ENCODE results near the gene ZBED1.
"Not testable (repeated sequence)": the region's sequence is repeated elsewhere in the genome, so short reads cannot be mapped to it uniquely, and the experiment has no call there.

The ZBED1 gene

DNA sequence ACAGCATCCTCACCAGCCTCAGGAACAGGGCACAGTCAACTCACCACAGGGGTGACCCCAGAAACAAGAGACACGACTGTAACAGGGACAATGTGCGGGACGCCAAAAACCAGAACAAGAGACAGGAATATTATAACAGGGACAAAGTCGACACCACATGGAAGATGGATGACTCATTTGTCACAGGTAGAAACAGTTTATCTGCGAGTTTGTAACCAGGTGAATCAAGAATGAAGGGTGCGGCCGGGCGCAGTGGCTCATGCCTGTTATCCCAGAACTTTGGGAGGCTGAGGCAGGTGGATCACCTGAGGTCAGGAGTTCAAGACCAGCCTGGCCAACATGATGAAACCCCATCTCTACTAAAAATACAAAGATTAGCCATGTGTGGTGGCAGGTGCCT lies 44.7 kb downstream of the ZBED1 start:
- not testable (repeated sequence) for DNase-seq (ENCODE audit: low spot score)

DNA sequence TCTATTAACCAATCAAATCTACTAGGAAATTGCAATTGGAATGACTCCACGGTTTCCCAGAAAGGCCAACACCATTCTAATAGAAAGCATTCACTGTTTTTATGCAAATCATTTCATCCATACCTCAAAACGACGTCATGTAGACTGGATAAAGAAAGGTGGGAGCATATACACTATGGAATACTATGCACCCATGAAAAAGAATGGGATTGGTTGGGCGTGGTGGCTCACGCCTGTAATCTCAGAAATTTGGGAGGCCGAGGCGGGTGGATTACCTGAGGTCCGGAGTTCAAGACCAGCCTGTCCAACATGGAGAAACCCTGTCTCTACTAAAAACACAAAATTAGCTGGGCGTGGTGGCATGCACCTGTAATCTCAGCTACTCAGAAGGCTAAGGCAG lies 46.2 kb downstream of the ZBED1 start:
- not testable (repeated sequence) for DNase-seq (ENCODE audit: low spot score)

DNA sequence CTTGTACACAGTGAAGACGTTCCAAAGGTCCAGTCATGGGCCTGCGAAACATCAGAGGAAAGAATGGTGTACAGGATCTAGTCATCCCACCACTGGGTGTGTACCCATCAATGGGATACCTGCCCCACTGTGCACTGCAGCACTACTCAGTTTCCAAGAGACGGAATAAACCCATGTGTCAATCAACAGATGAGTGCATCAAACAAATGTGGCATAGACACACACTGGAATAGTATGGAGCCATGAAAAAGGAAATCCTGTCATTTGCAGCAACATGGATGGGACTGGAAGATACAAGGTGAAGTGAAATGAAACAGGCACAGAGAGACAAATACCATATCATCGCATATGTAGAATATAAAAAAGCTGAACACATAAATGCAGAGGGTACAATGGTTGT lies 48.0 kb downstream of the ZBED1 start:
- no peak for DNase-seq (ENCODE audit: low spot score)

DNA sequence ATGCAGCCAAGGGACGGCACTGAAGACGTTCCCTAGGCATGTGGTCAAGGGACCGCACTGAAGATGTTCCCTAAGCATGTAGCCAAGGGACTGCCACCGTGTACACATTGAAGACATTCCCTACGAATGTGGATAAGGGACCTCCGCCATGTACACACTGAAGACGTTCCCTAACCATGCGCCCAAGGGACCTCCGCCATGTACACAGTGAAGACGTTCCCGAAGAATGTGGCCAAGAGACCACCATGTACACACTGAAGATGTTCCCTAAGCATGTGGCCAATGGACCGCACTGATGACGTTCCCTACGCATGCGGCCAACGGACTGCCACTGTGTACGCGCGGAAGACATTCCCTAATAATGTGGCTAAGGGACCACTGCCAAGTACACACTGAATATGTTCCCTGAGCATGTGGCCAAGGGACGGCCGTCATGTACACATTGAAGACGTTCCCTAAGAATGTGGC lies 48.4 kb downstream of the ZBED1 start:
- DNase-seq (ENCODE audit: low spot score): no peak

DNA sequence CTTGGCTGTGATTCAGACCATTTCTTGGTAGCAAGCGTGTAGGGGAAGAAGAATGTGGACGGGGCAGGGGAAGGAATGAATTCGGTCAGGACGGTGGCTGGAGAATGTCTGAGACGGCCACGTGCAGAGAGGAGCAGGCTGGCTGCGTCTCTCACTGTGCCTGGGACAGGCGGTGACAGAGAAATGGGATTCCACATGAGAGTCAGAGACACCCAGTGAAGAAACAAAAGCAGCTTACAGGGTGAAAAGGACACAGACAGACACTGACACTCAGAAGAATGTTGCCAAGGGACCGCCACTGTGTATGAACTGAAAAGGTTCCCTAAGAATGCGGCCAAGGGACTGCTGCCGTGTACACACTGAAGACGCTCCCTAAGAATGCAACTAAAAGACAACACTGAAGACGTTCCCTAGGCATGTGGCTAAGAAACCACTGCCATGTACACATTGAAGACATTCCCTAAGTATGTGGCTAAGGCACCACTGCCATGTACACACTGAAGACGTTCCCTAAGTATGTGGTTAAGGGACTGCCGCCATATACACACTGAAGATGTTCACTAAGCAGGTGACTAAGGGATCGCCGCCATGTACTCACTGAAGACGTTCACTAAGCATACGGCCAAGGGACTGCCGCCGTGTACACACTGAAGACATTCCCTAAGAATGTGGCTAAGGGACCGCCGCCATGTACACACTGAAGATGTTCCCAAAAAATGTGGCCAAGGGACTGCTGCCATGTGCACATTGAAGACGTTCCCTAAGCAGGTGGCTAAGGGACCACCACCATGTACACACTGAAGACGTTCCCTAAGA lies 49.1 kb downstream of the ZBED1 start:
- no peak for DNase-seq (ENCODE audit: low spot score)

- DNase-seq (ENCODE audit: low spot score): no peak
These were observed 50.1 kb downstream of the ZBED1 start for GRCh38 chrX:2450681-2451080.

DNA sequence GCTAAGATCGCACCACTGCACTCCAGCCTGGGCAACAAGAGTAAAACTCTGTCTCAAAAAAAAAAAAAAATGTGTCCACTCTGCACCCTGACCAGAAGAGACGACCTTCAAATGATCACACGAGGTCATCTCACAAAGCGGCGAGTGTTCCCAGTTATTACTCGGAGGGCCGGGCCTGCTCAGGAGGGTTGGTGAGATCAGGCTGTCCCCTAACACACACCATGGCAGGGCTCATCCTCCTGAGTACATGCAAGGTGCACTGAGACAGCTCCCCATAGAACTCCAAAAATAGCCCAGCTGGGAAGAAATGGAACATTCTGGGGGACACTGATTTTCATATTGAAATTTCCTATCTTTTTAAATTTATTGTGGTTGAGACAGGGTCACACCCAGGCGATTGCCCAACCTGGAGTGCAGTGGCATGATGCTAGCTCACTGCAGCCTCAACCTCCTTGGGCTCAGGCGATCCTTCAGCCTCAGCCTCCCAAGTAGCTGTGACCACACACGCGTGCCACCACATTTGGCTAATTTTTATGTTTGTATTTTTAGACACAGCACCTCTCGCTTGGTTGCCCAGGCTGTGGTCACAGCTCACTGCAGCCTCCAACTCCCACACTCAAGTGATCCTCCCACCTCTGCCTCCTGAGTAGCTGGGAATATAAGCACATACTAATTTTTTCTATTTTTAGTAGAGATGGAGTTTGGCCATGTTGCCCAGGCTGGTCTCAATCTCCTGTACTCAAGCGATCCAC lies 51.5 kb downstream of the ZBED1 start:
- no peak for DNase-seq (ENCODE audit: low spot score)

DNA sequence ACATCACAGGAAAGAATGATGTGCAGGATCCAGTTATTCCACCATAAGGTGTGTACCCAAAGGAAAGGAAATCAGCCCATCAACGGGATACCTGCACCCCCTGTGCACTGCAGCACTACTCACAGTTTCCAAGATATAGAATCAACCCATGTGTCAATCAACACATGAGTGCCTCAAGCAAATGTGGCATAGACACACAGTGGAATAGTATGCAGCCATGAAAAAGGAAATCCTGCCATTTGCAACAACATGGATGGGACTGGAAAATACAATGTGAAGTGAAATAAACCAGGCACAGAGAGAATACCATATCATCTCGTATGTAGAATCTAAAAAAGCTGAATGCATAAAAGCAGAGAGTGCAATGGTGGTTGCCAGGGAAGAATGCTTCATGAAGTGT lies 53.3 kb downstream of the ZBED1 start:
- no peak for DNase-seq (ENCODE audit: low spot score)

DNA sequence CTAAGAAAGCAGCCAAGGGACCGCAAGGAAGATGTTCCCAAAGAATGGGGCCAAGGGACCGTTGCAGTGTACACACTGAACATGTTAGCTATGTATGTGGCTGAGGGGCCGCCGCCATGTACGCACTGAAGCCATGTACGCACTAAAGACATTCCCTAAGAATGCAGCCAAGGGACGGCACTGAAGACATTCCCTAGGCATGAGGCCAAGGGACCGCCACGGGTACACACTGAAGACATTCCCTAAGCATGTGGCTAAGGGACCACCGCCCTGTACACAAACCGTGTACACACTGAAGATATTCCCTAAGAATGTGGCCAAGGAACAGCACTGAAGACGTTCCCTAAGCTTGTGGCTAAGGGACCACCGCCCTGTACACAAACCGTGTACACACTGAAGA lies 54.0 kb downstream of the ZBED1 start:
- no peak for DNase-seq (ENCODE audit: low spot score)

GRCh38 chrX:2445662-2446623 lies 54.8 kb downstream of the ZBED1 start:
- DNase-seq (ENCODE audit: low spot score): no peak

GRCh38 chrX:2442694-2443093 lies 58.1 kb downstream of the ZBED1 start:
- no peak for DNase-seq (ENCODE audit: low spot score)

GRCh38 chrX:2441466-2441865 lies 59.3 kb downstream of the ZBED1 start:
- DNase-seq (ENCODE audit: low spot score): no peak

DNA sequence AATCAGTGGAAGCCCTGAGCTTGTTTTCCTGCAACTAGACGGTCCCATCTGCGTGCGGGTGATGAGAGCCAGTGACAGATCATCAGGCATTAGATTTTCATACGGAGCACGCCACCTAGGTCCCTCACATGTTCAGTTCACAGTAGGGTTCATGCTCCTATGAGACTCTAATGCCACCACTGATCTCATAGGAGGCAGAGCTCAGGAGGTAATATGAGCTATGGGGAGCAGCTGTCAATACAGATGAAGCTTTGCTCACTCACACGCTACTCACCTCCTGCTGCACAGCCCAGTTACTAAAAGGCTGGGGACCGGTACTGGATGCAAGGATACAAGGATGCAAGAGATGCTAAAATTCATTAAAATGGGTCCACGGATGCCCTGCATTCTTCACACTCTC lies 61.2 kb downstream of the ZBED1 start:
- no peak for DNase-seq (ENCODE audit: low spot score)
